GM23248 (cell line): ENCODE measurements around the gene CD300H.

ENCODE experiments used
- EZH2 ChIP-seq: fragments of 200-600 bp; sonication (generic); IDR thresholded peaks from 2 replicates; pipeline ENCODE4 v1.6.1; 2018; ENCODE audit warnings: antibody characterized with exemption, mild to moderate bottlenecking; ENCODE audit not compliant: insufficient read depth, poor library complexity, severe bottlenecking
- EZH2phosphoT487 ChIP-seq: fragments of 200-600 bp; sonication (generic); IDR thresholded peaks from 2 replicates; pipeline ENCODE4 v1.6.1; 2018; ENCODE audit warnings: antibody characterized with exemption, moderate library complexity, mild to moderate bottlenecking, low read depth; ENCODE audit not compliant: insufficient read depth

DNA sequence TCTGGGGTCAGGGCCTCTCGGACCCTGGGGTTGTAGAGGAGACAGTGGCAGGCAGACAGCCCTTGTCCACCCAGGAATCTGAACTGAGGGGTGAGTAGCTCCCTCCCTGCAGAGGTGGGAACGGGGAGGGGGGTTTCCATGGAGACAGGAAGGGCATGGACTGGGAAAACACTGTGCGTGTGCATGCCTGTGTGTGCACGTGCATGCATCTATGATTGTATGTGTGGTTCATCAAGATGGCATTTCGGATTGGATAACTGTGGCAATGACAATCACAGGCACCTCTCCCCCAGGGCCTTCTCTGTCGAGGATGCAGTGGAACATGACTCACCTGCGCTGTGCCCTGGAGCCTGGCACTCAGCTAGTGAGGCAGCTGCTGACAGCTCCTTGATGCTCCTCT, 15.3 kb downstream of the CD300H start:
- no peak for TF ChIP-seq EZH2phosphoT487
- TF ChIP-seq EZH2, result no peak
